PFSK-1 (cell line): ENCODE results near the gene FAM131B.

Experiments
- POLR2AphosphoS5 ChIP-seq: IDR thresholded peaks from 2 replicates; pipeline ENCODE4 v1.6.1; 2012; ENCODE audit warnings: low read depth, mild to moderate bottlenecking, control low read depth, low read length, moderate library complexity
- TAF1 ChIP-seq: IDR thresholded peaks from 2 replicates; pipeline ENCODE4 v1.6.1; 2012; ENCODE audit warnings: low read length, control low read depth, borderline replicate concordance; ENCODE audit not compliant: insufficient read depth

DNA sequence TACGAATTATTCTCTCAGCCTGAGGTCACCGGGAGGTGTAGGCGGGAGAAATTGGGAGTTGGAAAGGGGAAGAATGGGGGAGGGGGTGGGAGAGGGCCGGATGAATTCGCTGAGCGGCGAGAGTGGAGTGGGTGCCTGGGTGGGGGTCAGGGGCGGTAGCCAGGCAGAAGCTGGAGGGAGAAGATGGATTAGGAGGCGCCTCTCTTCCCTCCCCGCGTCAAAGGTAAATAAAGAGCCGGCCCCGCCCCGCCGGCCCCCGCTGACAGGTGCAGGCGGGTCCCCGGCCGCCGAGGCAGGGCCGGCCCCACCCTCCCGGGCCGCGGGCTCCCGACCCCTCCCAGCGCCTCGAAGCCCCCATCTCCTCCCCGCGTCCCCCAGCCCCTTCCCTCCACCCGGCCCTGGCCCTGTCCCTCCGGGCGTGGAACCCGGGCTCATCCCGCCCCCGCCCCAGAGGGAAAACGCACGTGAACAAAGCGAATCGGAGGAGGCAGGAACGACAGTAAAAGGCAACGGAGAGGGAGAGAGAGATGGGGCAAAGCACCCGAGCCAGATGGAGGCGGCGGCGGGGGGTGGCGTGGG lies 872 bp downstream of the FAM131B start:
- TF ChIP-seq POLR2AphosphoS5 (no peak), TAF1 (no peak)
